Stomach (tissue), 4 donors: ENCODE results near the gene GFM1.

Source experiments
- EP300 ChIP-seq: sonication (generic); formaldehyde crosslinking; IDR thresholded peaks from one replicate; pipeline ENCODE4 v1.6.1; 2017; ENCODE audit warnings: antibody characterized with exemption
- POLR2A ChIP-seq, 4 donors: fragments of 450-650 bp; IDR thresholded peaks; one replicate each; pipeline ENCODE4 v1.6.1; 2016; ENCODE audit warnings: antibody characterized with exemption in 4 of 4, control low read depth in 2 of 4, mild to moderate bottlenecking in 1 of 4, moderate library complexity in 1 of 4
- POLR2AphosphoS5 ChIP-seq, 3 donors: sonication (generic); formaldehyde crosslinking; IDR thresholded peaks; one replicate each; pipeline ENCODE4 v1.6.1; 2016; ENCODE audit warnings: antibody characterized with exemption in 3 of 3
- TF ChIP-seq, protein P1 (sequence below), 7 experiments: fragments of 450-650 bp in 4 of 7; fragments of 200-600 bp in 3 of 7; sonication (generic) in 3 of 7; IDR thresholded peaks; one replicate each; pipeline ENCODE4 v1.5.1; 2016 to 2019; ENCODE audit warnings: antibody characterized with exemption in 7 of 7, control low read depth in 2 of 7, mild to moderate bottlenecking in 1 of 7

DNA sequence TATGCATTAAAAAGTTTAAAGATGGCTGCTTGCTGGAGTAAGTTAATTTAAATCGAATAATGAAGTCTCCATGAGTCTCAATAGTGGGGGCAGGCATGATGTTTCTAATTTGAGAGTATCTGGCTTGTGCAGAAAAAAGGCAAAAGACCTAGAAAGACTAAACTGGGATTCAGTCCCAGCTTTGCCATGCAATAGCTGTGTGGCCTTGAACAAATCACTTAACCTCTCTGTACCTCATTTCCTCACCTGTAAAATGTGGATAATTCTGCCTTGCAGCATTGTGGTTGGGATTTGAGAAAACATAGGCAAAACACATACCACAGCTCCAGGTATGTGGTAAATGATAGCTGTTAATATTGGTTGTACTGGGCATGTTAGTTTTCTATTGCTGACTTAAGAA is 19.5 kb downstream of the GFM1 start:
- TF ChIP-seq, protein P1, sequence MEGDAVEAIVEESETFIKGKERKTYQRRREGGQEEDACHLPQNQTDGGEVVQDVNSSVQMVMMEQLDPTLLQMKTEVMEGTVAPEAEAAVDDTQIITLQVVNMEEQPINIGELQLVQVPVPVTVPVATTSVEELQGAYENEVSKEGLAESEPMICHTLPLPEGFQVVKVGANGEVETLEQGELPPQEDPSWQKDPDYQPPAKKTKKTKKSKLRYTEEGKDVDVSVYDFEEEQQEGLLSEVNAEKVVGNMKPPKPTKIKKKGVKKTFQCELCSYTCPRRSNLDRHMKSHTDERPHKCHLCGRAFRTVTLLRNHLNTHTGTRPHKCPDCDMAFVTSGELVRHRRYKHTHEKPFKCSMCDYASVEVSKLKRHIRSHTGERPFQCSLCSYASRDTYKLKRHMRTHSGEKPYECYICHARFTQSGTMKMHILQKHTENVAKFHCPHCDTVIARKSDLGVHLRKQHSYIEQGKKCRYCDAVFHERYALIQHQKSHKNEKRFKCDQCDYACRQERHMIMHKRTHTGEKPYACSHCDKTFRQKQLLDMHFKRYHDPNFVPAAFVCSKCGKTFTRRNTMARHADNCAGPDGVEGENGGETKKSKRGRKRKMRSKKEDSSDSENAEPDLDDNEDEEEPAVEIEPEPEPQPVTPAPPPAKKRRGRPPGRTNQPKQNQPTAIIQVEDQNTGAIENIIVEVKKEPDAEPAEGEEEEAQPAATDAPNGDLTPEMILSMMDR (IDR thresholded peaks at IDR 0.05) = no peak
- no peak for TF ChIP-seq POLR2A (IDR thresholded peaks at IDR 0.05)
- TF ChIP-seq EP300 = no peak
- TF ChIP-seq POLR2AphosphoS5 (IDR thresholded peaks at IDR 0.05) = no peak
